A673 (cell line): Measurements from ENCODE around the gene DPH5. TPM values are rescaled to one million over a fixed set of nuclear protein-coding genes. Genes with fewer than 3 reads are reported as not detected.
"Not testable (repeated sequence)": the region's sequence is repeated elsewhere in the genome, so short reads cannot be mapped to it uniquely, and the experiment has no call there.

Source experiments
- BruUV-seq: library from RNA; stranded (reverse); fragments of 400-500 nt; replicated peaks from 2 replicates; lab custom pipeline; 2021; lab: Mats Ljungman, UMichigan
- CTCF ChIA-PET: fragments of 300-600 bp; sonication (Branson Sonifier 250); formaldehyde crosslinking; loops from one replicate; lab custom pipeline; 2022; ENCODE audit warnings: antibody characterized with exemption; lab: Charles Lee
- POLR2A ChIA-PET: fragments of 300-600 bp; sonication (Branson Sonifier 250); formaldehyde crosslinking; loops from one replicate; lab custom pipeline; 2022; ENCODE audit warnings: antibody characterized with exemption; ENCODE audit not compliant: low non-redundant PET; lab: Charles Lee
- DNase-seq: peaks from one replicate; pipeline ENCODE4 v3.0.0-alpha.2; 2015; ENCODE audit warnings: low spot score
- H3K27ac ChIP-seq: fragments of 200-600 bp; sonication (generic); 2 replicates; pipeline ENCODE4 v1.5.1; 2016; ENCODE audit warnings: mixed run types, low read depth, mild to moderate bottlenecking, mixed read lengths, antibody characterized with exemption, low read length; ENCODE audit not compliant: poor library complexity, severe bottlenecking
- H3K27me3 ChIP-seq: fragments of 200-600 bp; sonication (generic); replicated peaks from 2 replicates; pipeline ENCODE4 v1.6.1; 2017; ENCODE audit warnings: mixed run types, low read depth, mild to moderate bottlenecking, mixed read lengths, antibody characterized with exemption, low read length; ENCODE audit not compliant: insufficient read depth, poor library complexity
- H3K36me3 ChIP-seq: fragments of 200-600 bp; sonication (generic); 2 replicates; pipeline ENCODE4 v1.6.1; 2016; ENCODE audit warnings: mixed run types, mild to moderate bottlenecking, mixed read lengths, antibody characterized with exemption, low read length; ENCODE audit not compliant: insufficient read depth, poor library complexity, severe bottlenecking
- H3K4me1 ChIP-seq: fragments of 200-600 bp; sonication (generic); 2 replicates; pipeline ENCODE4 v1.6.1; 2017; ENCODE audit warnings: mixed run types, mild to moderate bottlenecking, mixed read lengths, antibody characterized with exemption, low read length; ENCODE audit not compliant: insufficient read depth, poor library complexity, severe bottlenecking
- H3K4me3 ChIP-seq: fragments of 200-600 bp; sonication (generic); 2 replicates; pipeline ENCODE4 v1.5.1; 2016; ENCODE audit warnings: low read depth, mixed run types, mild to moderate bottlenecking, mixed read lengths, low read length; ENCODE audit not compliant: poor library complexity, severe bottlenecking
- H3K9me3 ChIP-seq: fragments of 200-600 bp; sonication (generic); 2 replicates; pipeline ENCODE4 v1.6.1; 2016; ENCODE audit warnings: mixed run types, low read depth, mild to moderate bottlenecking, mixed read lengths, antibody characterized with exemption, low read length; ENCODE audit not compliant: poor library complexity, severe bottlenecking
- EZH2 ChIP-seq: fragments of 200-600 bp; sonication (generic); IDR thresholded peaks from 2 replicates; pipeline ENCODE4 v1.6.1; 2017; ENCODE audit warnings: borderline replicate concordance, low read depth, mild to moderate bottlenecking, mixed read lengths, antibody characterized with exemption, low read length; ENCODE audit not compliant: poor library complexity, severe bottlenecking
- intact Hi-C: fragments of 100-400 bp; cut with micrococcal nuclease; formaldehyde crosslinking; loops from one replicate; pipeline ENCODE4 v1.10.0; 2022; ENCODE audit not compliant: unreplicated experiment
- total RNA-seq: library from RNA; stranded (reverse); gene quantifications from 2 replicates; pipeline ENCODE4 v1.2.3, GENCODE V29; 2021
- TF ChIP-seq, protein P1 (sequence below): fragments of 300-800, 200-600 bp; sonication (generic); conservative IDR thresholded peaks from 2 replicates; pipeline ENCODE4 v1.5.1; 2017; ENCODE audit warnings: low read depth, mild to moderate bottlenecking, antibody characterized with exemption, low read length, moderate library complexity, mixed read lengths

Gene DPH5
- total RNA-seq, 1 experiment from 2014 or later, result 50.5 TPM

DNA sequence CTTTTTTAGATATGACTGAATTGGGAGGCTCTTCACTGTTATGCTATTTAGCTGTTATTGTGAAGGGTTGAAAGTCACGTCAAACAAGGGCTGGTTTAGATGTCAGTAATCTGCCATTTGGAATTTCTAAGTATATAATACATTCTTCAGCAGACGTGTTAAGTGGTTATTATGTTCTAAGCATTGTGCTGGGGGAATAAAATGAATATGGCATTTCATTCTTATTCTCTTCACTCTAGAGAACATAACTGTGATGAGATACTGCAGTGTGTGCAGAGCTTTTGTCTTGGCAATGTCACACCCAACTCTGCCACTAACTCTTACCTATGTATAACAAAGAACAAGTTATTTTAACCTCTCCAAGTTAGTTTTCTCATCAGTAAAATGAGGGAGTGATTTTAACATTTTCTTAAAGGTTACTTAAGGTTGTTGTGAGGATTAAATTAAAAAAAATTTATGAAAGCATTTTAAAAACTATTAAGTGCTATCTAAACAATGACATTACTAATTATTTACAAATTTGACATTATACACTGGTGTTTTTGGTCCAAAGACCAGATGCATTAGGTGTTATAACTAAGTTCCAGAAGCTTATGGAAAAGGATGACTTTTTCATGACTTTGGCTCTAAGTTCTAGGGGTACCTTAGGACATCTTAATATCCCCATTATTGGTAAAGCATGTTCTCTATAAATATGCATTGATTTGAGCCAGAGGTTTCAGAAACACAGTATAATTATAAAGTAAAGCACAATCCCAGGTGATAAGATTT, 71.4 kb downstream of the DPH5 start:
- no peak for TF ChIP-seq EZH2
- TF ChIP-seq, protein P1, sequence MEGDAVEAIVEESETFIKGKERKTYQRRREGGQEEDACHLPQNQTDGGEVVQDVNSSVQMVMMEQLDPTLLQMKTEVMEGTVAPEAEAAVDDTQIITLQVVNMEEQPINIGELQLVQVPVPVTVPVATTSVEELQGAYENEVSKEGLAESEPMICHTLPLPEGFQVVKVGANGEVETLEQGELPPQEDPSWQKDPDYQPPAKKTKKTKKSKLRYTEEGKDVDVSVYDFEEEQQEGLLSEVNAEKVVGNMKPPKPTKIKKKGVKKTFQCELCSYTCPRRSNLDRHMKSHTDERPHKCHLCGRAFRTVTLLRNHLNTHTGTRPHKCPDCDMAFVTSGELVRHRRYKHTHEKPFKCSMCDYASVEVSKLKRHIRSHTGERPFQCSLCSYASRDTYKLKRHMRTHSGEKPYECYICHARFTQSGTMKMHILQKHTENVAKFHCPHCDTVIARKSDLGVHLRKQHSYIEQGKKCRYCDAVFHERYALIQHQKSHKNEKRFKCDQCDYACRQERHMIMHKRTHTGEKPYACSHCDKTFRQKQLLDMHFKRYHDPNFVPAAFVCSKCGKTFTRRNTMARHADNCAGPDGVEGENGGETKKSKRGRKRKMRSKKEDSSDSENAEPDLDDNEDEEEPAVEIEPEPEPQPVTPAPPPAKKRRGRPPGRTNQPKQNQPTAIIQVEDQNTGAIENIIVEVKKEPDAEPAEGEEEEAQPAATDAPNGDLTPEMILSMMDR, result no peak
- CTCF ChIA-PET, result no interaction called here

DNA sequence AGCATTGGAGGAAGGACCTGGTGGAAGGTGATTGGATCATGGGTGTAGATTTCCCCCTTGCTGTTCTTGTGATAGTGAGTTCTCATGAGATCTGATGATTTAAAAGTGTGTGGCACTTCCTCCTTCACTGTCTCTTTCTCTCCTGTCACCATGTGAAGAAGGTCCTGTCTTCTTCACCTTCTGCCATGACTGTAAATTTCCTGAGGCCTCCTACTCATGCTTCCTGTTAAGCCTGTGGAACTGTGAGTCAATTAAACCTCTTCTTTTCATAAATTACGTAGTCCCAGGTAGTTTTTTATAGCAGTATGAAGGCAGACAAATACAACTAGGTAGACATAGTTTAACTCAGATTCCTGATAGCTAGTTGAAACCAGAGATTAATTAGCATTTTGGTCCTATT, 72.6 kb downstream of the DPH5 start:
- H3K4me1 ChIP-seq, result peaks cover 53% of the 10 kb centered on the region
- H3K27ac ChIP-seq, DNase-seq, POLR2A ChIA-PET, H3K27me3 ChIP-seq, H3K36me3 ChIP-seq, H3K9me3 ChIP-seq, H3K4me3 ChIP-seq, BruUV-seq, CTCF ChIA-PET: not testable (repeated sequence)
- intact Hi-C loops, result loop anchor here (5.0 to 10.0 kb wide), 3 partner anchors 51 to 282 kb away; partner anchors contain the start of genes DPH5 and S1PR1

More for the DNA sequence above, 71.4 kb downstream of the DPH5 start:
- POLR2A ChIA-PET, result no interaction called here
- intact Hi-C loops, result loop anchor here (5.0 to 10.0 kb wide), 3 partner anchors 52 to 281 kb away; partner anchors contain the start of genes DPH5 and S1PR1
- H3K4me1 ChIP-seq, result peaks cover 55% of the 10 kb centered on the region
- no peak overlapping the region for H3K27ac ChIP-seq
- DNase-seq, result no peak
- no peaks in the 10 kb centered on the region for H3K27me3 ChIP-seq
- H3K36me3 ChIP-seq, result peaks cover 4% of the 10 kb centered on the region
- H3K9me3 ChIP-seq, result no peaks in the 10 kb centered on the region
- no TSS peak for BruUV-seq
- H3K4me3 ChIP-seq, result no peak overlapping the region

DNA sequence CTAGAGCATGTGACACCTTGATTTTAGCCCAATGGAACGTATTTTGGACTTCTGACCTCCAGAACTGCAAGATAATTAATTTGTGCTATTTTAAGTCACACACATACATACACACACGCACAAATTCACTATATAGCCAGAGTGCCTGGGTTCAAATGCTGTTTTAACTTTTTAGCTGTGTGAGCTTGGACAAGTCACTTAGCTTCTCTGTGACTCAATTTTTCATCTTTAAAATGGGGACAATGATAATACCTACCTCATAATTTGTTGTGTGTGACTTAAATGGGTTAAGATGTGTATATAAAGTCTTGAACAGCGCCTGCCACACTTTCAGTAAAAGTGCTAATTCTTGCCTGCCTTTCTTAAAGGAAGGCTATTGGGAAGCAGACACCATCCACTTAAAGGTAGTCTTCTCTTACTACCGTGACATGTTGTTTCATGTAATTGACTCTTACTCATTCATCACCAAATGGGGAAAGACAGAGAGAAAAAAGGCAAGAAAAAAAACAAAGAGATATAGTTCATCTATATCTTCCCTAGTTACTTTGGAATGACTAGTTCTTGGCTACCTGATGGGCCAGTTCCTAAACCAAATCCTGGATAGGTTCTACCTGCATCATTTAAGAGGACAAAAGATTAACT, 73.4 kb downstream of the DPH5 start:
- Histone ChIP-seq H3K27me3 (no peaks in the 10 kb centered on the region), H3K4me3 (no peak overlapping the region), H3K36me3 (peaks cover 4% of the 10 kb centered on the region), H3K9me3 (no peaks in the 10 kb centered on the region), H3K27ac (no peak overlapping the region), H3K4me1 (peaks cover 53% of the 10 kb centered on the region)
- no peak for DNase-seq
- no TSS peak for BruUV-seq
- CTCF ChIA-PET, result no interaction called here
- TF ChIP-seq EZH2, result no peak
- TF ChIP-seq, protein P1, result no peak
- POLR2A ChIA-PET, result no interaction called here
- intact Hi-C loops, result loop anchor here (5.0 to 10.0 kb wide), 3 partner anchors 50 to 283 kb away; partner anchors contain the start of genes DPH5 and S1PR1
